LHCN-M2 (cell line): ENCODE measurements around the gene GZMM. TPM values are rescaled to one million over a fixed set of nuclear protein-coding genes. Genes with fewer than 3 reads are reported as not detected.
A peak's percentile ranks its signal among the peaks of the same experiment; 100 is the strongest.

Source experiments
- DNase-seq: peaks from one replicate; pipeline ENCODE4 v3.0.0-alpha.2; 2012; ENCODE audit warnings: low read depth
- total RNA-seq: library from RNA; depleted of rRNA; stranded (reverse); fragments of >200 nt; gene quantifications from 2 replicates; pipeline ENCODE4 v1.2.3, GENCODE V29; 2014

The GZMM gene
- total RNA-seq, 1 experiment from 2014 or later: not detected

DNA sequence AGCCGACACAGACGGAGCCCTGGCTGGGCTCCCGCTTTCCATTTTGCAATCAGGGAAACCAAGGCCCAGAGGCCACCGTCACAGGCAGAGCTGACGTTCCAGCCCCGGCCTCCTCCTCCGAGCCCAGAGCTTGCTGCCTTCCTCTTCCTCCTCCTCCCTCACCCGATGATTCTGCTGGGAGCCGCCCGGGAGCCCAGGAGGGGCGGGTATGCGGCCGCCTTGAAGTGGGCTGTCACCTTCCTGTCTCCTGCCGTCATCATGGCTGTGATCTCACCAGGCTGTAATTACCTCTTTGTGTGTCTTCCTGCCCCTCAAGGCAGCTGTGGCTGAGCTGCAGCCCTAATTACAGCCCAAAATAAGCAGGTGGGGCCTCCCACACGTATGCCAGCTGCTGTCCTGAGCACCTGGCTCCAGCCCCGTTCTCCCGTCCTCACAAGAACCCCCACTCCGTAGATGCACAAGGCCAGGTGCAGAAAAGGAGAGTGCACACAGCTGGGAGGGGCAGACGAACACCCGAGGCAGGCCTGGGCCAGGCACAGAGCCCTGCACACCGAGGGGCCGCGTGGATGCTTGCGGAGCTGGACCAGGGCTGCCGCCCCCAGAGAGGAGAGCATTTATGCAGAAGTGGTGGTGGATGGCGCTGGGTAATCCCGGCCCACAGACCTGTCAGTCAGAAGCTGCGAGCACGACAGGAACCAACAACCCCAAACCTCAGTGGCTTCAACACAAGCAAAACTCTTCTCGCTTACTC lies 32.6 kb upstream of the GZMM start:
- no peak for DNase-seq

DNA sequence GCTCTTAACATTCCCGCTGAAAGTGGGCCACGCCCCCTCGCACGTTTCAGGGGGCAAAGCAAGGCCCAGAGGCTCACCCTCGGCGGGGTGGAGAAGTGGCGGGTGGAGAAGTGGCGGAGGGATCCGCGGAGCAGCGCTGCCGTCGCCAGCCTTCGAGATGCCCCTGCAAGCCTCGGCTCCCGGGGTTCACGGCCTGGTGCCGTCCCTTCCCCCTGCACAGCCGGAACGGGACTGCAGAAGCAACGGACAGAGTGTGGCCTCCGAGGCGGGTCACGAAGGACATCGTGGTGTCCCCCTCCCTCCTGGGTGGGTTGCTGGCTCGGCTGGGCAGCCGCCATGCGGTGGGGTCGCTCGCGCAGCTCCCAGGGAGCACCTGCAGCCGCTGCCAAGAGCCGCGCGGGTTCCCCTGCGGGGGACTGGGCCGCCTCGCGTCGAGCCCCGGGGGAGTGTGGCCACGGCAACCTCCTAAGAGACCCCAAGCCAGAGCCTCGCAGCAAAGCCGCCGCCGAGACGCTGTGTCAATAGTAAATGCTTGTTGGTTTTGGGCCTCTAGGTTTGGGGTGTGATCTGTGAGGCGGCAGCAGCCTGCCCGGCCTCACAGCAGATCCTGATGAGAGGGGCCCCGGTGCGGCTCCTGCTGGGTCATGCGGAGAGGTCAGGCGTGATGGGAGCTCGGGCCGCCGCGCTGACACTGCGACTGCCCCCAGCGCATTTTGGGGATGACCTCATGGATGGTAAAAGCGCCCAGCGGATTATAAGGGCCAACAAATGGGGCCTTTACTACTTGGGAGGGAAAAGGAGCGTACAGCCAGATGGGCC lies 31.1 kb upstream of the GZMM start:
- DNase-seq: no peak

- no peak for DNase-seq
Measured at GRCh38 chr19:513368-514165, 30.3 kb upstream of the GZMM start.

GRCh38 chr19:514166-514663 lies 29.6 kb upstream of the GZMM start:
- no peak for DNase-seq

GRCh38 chr19:517721-518597 lies 25.9 kb upstream of the GZMM start:
- DNase-seq: no peak

DNA sequence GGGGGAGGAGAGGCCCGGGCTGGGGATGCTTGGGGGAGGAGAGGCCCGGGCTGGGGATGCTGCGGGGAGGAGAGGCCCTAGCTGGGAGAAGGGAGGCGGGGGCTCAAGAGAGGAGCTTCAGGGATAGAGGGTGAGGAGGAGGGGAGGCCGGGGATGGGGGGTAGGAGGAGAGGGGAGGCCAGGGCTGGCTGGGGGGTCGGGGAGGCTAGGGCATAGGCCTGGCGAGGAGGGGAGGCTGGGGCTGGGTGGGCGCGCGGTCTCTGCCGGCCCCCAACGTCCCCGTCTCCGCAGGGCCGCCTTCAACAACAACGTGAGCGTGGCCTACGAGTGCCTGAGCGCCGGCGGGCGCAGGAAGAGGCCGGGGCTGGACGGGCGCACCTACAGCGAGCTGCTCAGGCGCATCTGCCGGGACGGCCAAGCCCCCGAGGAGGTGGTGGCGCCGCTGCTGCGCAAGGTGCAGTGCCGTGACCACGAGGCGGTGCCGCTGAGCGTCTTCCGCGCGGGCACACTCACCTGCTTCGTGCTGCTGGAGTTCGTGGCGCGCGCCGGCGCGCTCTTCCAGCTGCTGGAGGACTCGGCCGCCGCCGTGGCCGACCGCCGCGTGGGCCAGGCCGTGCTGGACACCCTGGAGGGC lies 25.1 kb upstream of the GZMM start:
- DNase-seq: no peak

GRCh38 chr19:519449-519865 lies 24.4 kb upstream of the GZMM start:
- no peak for DNase-seq

- DNase-seq: no peak
Measured at GRCh38 chr19:522726-523125, 21.1 kb upstream of the GZMM start.

- DNase-seq: peak; percentile 23
Measured at GRCh38 chr19:524062-524674, 19.7 kb upstream of the GZMM start.

- DNase-seq: no peak
Measured at GRCh38 chr19:525029-525428, 18.8 kb upstream of the GZMM start.

DNA sequence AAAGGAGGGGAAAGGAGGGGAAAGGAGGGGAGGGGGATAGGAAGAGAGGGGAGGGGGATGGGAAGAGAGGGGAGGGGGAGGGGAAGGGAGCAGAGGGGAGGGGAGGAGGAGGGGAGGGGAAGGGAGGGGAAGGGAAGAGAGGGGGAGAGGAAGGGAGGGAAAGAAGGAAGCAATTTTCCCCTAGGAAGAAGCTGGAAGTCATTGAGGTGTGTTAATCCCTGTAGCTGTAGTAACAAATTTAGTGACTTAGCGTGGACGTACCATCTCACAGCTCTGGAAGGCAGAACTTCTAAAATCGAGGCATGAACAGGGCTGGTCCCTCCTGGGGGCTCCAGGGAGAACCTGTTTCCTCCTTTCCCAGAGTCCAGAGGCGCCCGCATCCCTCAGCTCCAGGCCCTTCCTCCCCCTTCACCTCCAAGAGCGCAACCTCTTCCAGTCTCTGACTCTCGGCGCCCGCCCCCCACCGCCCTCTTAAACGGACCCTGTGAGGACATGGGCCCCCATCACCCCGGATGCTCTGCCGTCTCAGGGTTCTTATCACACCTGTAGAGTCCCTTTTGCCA lies 17.9 kb upstream of the GZMM start:
- DNase-seq: no peak

GRCh38 chr19:530134-531008 lies 13.5 kb upstream of the GZMM start:
- no peak for DNase-seq

DNA sequence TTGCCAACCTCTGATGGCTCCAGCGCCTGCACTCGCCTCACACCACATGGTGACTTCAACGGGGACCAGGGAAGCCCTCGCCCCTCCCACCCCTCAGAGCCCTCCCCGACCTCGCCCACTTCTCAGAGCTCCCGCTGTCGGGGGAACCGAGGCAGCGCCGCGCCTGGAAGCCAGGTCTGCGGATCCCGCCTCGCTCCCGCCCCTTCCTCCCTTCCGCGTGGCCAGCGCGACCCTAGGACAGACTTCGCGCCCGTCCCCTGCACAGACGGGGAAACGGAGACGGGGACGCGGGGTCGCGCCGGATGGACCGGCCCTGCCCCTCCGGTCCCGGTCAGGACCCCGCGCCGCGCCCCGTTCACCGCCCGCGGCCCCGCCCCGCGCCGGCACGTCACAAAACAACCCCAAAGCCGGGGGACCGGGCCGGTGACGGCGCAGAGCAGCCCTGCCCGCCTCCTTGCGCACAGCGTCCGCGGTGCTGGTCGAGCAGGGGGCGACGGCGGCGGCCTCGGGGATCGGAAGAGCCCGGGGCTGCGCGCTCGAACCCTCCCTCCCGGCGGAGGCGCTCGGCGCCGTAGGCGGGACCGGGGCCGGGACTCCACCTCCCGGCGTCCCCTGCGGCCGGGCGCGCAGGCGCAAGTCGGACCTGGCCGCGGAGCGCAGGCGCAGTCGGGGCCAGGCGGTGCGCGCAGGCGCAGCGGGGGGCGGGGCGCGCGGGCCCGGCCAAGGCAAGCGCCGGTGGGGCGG lies 12.7 kb upstream of the GZMM start:
- peak; percentile 74 for DNase-seq

DNA sequence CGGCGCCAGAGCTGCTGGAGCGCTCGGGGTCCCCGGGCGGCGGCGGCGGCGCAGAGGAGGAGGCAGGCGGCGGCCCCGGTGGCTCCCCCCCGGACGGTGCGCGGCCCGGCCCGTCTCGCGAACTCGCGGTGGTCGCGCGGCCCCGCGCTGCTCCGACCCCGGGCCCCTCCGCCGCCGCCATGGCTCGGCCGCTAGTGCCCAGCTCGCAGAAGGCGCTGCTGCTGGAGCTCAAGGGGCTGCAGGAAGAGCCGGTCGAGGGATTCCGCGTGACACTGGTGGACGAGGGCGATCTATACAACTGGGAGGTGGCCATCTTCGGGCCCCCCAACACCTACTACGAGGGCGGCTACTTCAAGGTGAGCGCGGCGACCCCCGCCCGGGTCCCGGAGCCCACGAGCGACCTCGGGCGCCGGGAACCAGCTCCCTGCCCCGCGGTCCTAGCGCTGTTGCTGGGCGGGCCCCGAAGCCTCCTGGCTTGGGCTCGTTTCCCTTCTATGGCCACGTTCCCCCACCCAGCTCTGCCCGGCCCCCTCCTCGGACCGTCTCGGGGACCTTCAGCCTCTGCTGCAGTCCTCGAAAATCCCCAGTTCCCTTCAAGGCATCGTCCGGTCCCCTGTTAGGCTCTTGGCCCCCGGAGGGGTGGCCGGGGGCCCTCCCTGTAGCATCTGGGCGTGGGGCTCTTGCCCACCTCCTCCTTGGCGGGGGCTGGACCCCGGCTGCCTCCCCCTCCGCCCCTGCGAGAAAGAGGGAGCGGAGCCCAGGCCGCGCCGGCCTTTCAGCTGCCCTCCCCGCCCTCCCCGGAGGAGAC lies 11.9 kb upstream of the GZMM start, which contains the start of gene CDC34:
Gene CDC34, plus strand, starts transcription at position 8 of the 808 bp plus-strand sequence. Its CDS starts 172 bp downstream, at position 180.
- no peak for DNase-seq

GRCh38 chr19:532561-533363 lies 11.1 kb upstream of the GZMM start:
- peak; percentile 85 for DNase-seq
